AG09319 (cell line): Measurements from ENCODE around the gene BOD1L2.

Experiments used
- DNase-seq: peaks from one replicate; pipeline ENCODE4 v3.0.0-alpha.2; 2010; ENCODE audit warnings: low read depth; ENCODE audit errors: extremely low read depth
- CTCF ChIP-seq: IDR thresholded peaks from 2 replicates; pipeline ENCODE4 v1.5.1; 2011; ENCODE audit warnings: low read depth, mild to moderate bottlenecking, inconsistent platforms, low read length, moderate library complexity

Gene BOD1L2

GRCh38 chr18:57146956-57147636 lies at the start of gene BOD1L2:
BOD1L2 (plus strand) TSS chr18:57147087; CDS start chr18:57147313, 226 bp downstream.
- TF ChIP-seq CTCF: no peak
- no peak for DNase-seq

GRCh38 chr18:57107140-57107832 lies 39.6 kb upstream of the BOD1L2 start:
- DNase-seq: no peak
- TF ChIP-seq CTCF: no peak

- no peak for DNase-seq
- no peak for TF ChIP-seq CTCF
Measured at GRCh38 chr18:57110290-57110689, 36.6 kb upstream of the BOD1L2 start.

GRCh38 chr18:57113799-57114420 lies 33.0 kb upstream of the BOD1L2 start:
- no peak for DNase-seq
- no peak for TF ChIP-seq CTCF

- TF ChIP-seq CTCF: no peak
- no peak for DNase-seq
Measured at GRCh38 chr18:57116598-57117132, 30.2 kb upstream of the BOD1L2 start.

GRCh38 chr18:57121542-57122112 lies 25.3 kb upstream of the BOD1L2 start:
- TF ChIP-seq CTCF: no peak
- no peak for DNase-seq
